ENCODE data around the gene CGB5.

DNA sequence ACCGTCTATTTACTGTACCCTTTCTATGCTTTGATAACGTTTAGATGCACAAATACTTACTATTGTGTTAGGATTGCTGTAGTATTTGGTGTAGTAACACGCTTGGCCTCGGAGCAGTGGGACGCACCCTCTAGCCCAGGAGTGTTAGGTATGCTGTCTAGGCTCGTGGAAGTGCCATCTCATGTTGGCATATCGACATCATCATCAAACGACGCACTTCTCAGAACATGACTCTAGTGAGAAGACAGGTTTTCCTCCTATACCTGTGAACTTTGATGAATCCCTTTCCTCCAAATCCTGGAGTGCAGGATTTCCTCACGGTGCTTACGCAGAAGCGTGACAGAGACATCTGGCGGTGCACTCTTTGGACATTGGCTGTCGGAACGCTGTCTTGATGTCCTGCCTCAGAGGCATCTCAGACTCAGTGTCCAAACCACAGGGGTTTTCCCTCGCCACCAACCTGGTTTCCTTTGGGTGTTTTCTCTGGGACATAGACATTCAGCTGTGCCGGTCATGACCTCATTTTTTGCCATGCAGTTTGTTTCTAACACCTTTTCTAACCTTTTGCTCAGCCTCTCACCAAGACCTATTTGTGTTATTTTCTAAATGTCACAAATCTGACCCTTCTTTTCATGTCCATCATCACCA, 47.9 kb downstream of the CGB5 start:
- TF ChIP-seq EZH2 (IDR thresholded peaks at IDR 0.05; ENCODE audit: insufficient read depth, poor library complexity, severe bottlenecking) (no peak), EZH2phosphoT487 (IDR thresholded peaks at IDR 0.05; ENCODE audit: insufficient read depth, low read depth) (no peak)

Measured in GM23248 (cell line).